GM19023 (cell line): ENCODE results near the gene SPSB1.

Experiments
- ATAC-seq: cut with Tn5 transposase; IDR thresholded peaks from one replicate; pipeline ENCODE4 v1.9.1; 2021; ENCODE audit warnings: mild to moderate bottlenecking, moderate library complexity; ENCODE audit not compliant: unreplicated experiment

Gene SPSB1

GRCh38 chr1:9361630-9362260, 69.1 kb downstream of the SPSB1 start:
- no peak for ATAC-seq

DNA sequence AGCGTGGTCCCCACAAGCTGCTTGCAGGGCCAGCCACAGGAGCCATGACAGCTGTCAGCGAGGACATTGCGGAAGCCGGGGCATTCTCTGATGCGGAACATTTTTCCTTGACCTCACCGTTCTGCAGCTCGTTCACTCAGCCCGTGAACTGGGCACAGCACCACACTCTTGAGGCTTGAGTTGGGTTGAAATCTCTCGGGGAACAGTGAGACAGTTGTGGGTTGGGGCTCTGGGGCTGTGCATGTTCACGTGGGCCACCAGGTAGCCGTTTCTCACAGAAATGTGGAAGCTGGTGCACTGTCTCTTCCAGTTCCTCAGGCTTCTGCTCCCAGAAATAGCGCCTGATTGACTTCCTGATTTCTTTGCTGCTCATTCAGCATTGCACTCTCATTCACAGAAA, 69.8 kb downstream of the SPSB1 start:
- no peak for ATAC-seq

GRCh38 chr1:9363061-9363471, 70.4 kb downstream of the SPSB1 start:
- ATAC-seq: no peak

- ATAC-seq: no peak
These were observed 73.6 kb downstream of the SPSB1 start for GRCh38 chr1:9366298-9366697.

- no peak for ATAC-seq
These were observed 74.5 kb downstream of the SPSB1 start for GRCh38 chr1:9366943-9367780.

DNA sequence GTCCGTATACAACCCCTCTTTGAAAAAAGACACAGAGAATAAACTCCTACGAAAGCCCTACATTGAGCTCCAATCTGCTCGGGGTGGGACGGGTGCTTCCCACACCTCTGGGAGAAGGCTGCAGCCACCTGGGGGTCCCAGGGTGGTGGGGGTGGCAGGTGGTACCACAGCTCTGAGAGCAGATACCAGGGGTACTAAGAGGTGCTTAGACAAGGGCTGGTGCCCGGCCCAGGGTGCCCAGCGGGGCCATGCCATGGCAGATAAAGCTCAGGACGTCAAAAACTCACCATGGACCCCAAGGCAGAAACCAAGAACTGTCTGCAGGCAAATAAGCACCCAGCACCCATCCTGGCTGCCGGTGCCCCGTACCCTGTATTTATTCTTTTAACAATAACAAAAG, 75.1 kb downstream of the SPSB1 start:
- ATAC-seq: no peak

DNA sequence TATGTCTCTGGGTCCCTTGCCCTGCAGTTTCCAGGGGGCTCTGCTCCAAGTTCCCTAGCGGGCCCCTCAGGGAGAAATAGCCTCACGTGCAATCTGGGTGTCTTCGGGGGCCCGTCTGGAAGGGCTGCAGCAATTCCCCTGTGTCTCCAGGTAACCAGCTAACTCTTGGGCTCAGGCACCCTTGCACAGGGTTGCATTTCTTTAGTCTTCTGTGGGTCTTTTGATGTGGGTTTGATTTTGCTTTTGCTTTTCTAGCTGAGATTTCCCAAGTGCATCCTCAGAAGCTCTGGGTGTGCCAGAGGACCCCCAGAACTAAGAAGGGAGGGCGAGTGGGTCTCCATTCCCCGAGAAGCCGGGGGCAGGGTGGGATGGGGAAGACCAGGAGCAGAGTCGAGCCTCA, 75.7 kb downstream of the SPSB1 start:
- no peak for ATAC-seq

DNA sequence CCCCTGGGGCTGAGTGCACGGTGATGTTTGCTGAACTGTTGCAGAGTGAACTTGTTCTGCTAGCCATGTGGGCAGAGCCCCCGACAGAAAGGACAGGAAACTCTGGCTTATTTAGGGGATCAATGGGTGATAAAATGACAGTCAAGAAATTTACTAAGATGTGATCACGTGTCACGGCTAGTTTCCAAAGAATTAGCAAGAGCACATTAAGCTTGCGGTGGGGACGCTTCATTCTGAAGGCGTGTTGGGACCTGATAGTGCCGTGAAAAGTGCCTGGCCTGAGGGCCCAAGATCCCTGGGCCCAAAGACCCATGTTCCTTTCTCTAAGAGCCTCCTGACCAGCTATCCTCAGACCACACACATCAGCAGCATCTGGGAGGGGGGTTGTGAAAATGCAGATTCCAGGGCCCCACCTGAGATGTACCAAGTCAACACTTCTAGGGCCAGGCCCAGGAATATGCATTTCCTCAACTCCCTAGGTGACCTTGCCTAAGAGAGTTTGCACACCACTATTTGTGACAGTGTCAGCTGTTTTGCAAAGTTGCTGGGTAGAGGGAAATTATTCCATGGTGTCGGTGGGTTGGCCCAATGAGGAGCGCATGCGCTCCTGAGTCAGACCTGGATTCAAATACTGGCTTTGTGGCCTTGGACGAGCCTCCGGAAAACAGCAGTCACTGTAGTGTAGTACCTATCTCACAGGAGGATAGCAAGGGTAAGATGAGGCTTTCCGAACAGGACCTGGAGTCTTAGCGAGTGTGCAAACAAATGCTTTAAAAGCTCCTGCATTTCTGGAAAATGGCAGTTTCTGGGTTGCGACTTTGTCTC, 77.5 kb downstream of the SPSB1 start:
- no peak for ATAC-seq

GRCh38 chr1:9371391-9371935, 78.8 kb downstream of the SPSB1 start:
- ATAC-seq: no peak

GRCh38 chr1:9371951-9372350, 79.3 kb downstream of the SPSB1 start:
- ATAC-seq: no peak

DNA sequence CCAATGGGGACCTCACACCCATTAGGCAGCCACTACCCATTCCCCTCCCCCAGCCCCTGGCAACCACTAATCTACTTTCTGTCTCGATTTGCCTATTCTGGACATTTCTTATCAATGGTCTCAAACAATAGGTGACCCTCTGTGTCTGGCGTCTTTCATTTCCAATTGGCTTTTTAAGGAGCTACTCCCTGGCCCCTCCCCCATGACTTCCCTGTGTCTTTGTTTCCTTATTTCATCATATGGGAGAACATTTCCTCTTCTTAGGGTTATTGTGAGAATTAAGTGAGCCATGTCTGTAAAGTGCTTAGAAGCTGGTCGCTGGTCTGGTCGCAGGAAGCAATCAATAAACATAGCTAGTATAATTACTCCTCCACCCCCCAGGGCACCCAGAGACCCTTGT, 80.9 kb downstream of the SPSB1 start:
- no peak for ATAC-seq

DNA sequence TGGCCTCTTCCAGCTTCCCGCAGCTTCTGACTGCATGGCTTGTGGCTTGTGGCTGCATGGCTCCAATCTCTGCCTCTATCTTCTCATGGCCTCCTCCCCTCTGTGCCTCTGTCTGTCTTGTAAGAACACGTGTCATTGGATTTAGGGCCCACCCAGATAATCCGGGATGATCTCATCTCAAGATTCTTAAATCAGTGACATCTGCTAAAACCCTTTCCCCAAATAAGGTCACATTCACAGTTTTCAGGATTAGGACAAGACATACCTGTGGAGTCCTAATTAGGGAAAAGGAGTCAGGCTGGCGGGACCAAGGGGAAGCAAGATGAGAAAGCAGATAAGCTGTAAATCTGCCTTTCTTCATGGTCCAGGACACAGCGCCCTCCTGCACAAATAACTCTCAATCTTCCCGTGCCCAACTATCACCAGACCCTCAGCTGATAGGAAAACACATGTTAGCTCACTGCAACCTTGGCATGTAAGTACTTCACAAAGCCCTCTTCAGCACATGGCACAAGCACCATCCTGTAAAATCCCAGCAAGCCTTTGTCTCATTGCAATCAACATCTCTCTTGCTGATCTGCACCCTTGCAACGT, 82.2 kb downstream of the SPSB1 start:
- ATAC-seq: no peak

DNA sequence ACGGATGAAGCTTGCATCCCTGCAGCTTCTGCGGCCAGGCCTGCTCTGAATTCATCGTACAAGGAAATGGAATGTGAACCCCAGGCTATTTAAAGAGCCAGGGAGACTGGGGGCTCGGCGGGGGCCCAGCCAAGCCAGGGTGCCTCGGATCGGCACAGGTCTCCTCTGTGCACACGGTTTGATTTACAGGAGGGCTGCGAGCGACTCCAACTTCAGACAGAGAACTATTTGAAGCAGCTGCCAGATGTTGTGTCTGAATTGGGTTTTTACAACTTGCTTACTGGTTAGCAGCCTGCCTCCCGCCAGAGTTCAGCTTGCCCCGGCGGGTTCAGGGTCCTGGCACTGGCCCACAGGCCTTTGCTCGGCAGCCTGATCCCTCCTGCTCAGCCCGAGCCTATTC, 83.2 kb downstream of the SPSB1 start:
- no peak for ATAC-seq

GRCh38 chr1:9376430-9376829, 83.7 kb downstream of the SPSB1 start:
- no peak for ATAC-seq

GRCh38 chr1:9376886-9377333, 84.2 kb downstream of the SPSB1 start:
- ATAC-seq: no peak

- ATAC-seq: no peak
These were observed 86.1 kb downstream of the SPSB1 start for GRCh38 chr1:9378801-9379200.

DNA sequence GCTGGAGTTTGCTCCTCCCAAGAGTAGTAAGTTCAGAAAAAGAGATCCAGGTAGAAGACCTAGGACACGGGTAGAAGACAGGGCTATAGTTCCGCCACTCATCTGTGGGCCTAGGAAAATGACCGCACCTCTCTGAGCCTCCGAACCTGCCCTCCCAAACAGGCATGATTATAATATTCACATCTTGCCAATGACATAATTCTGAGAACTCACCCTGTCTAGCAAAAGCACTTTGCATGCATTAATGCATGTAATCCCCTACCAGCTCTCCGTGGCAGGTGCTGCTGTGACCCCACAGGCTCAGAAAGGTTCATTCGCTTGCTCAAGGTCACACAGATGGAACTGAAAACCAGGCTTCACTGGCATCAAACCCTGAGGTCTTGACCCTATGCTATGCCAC, 88.0 kb downstream of the SPSB1 start:
- no peak for ATAC-seq

DNA sequence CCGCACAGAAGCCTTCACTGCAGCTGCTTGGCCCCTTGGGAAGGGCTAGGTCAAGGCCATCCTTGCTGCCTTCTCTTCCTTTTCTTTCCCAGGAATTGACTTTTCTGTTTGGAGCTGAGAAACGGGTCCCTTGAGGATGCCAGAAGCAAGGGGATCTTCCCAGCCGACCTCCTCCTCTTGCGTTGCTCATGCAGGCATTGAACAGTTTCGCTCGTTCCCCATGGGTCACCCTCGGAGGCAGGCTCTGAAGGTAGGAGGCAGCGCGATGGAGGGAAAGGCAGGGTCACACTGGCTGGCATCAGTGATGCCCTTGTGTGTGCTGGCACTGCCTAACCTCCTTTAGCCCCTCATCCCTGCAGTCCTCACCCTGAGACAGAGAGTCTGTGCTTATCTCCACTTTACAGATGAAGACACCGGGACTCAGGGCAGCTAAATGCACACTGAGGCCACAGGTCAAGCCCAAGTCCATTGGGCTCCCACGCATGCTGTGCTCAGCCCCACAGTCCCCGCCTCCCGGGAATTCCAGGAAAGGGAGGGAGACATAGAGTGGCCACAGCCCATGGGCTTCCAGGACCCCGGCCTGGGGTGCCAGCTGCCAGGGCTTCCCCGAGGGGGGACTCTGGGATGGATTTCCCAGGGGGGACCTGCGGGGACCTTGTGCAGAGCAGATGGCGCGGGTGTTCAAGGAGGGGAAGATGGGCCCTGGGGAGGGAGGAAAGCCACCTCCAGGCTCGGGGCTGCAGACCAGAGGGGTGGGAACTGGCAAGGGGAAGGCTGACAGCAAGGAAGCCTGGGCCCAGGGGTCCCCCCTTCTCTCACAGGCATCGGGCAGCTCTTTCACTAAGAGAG, 90.2 kb downstream of the SPSB1 start:
- no peak for ATAC-seq

DNA sequence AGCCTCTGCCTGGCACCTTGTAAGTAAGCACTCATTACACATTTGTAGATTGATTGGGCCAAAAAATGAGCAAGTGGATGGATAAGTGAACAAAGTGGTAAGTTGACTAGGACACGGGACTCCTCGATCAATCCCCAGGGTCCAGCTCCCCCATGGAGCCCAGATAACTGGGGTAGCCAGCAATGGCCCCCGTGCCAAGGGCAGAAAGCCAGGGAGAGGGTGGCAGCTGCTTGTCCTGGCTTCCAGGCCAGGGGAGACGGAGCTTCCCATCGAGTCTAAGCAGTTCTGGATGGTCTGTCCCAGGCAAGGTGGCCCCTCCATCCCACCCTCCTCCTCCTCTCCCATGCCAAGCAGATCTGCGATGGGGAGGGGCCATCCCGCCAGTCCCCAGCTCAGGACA, 91.4 kb downstream of the SPSB1 start:
- ATAC-seq: no peak

DNA sequence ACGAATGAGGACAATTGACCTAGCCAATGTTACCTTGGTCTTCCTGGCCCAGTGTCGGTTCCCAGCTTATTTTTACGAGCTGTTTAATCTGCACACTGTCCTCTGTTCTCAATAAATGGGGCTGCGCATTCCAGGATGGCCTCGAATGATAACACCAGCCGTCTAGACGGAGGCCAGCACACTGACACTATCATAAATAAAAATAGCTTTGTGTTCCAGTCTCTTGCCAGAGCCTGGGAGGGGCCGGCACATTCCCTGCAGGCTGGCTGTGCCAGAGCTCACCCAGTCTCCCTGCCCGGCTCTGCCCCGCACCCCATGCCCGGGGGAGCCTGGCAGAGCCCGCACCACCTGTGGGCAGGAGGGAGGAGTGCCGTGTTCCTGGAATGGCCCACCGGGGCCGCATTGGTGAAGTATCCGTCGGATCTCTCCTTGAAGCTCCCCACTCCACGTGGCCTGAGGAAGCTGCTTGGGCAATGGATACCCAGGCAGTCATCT, 92.1 kb downstream of the SPSB1 start:
- no peak for ATAC-seq
